ENCODE data around the gene EHD4. TPM values are rescaled to one million over a fixed set of nuclear protein-coding genes. Genes with fewer than 3 reads are reported as not detected.

The EHD4 gene
- total RNA-seq, 1 donor from 2014 or later = 17.2 TPM

GRCh38 chr15:41935566-41936020, 36.8 kb downstream of the EHD4 start:
- TF ChIP-seq, protein P1, sequence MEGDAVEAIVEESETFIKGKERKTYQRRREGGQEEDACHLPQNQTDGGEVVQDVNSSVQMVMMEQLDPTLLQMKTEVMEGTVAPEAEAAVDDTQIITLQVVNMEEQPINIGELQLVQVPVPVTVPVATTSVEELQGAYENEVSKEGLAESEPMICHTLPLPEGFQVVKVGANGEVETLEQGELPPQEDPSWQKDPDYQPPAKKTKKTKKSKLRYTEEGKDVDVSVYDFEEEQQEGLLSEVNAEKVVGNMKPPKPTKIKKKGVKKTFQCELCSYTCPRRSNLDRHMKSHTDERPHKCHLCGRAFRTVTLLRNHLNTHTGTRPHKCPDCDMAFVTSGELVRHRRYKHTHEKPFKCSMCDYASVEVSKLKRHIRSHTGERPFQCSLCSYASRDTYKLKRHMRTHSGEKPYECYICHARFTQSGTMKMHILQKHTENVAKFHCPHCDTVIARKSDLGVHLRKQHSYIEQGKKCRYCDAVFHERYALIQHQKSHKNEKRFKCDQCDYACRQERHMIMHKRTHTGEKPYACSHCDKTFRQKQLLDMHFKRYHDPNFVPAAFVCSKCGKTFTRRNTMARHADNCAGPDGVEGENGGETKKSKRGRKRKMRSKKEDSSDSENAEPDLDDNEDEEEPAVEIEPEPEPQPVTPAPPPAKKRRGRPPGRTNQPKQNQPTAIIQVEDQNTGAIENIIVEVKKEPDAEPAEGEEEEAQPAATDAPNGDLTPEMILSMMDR (IDR thresholded peaks at IDR 0.05; ENCODE audit: unreplicated experiment) = no peak
- Mint-ChIP-seq H3K27me3 (no peaks in the 10 kb centered on the region), H3K36me3 (ENCODE audit: insufficient read depth) (peaks cover 11% of the 10 kb centered on the region), H3K4me1 (ENCODE audit: low read depth) (peaks cover 17% of the 10 kb centered on the region), H3K4me3 (ENCODE audit: low read depth) (no peak overlapping the region), H3K9me3 (ENCODE audit: low read depth) (no peaks in the 10 kb centered on the region), H3K27ac (no peak overlapping the region)
- DNase-seq (ENCODE audit: low spot score, unreplicated experiment) = no peak

DNA sequence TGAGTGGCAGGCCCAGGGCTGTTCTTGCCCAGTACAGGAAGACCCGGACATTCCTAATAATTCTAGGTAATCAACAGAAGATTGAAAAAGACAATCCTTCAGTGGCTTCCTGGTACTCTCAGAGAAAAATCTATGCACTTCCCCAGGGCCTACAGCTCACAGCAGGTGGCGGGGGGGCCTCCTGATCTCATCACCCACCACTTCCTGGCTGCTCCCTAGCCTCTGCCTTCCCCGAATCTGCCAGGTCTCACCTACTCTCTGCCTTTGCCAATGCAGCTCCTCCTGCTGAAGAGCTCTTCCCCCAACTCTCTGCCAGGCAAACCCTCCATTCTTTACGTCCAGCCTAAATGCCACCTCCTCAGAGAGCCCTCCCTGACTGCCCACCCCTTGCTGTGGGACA, 37.5 kb downstream of the EHD4 start:
- TF ChIP-seq, protein P1 (IDR thresholded peaks at IDR 0.05; ENCODE audit: unreplicated experiment) = no peak
- DNase-seq (ENCODE audit: low spot score, unreplicated experiment) = no peak
- Mint-ChIP-seq H3K4me1 (ENCODE audit: low read depth) (peaks cover 21% of the 10 kb centered on the region), H3K36me3 (ENCODE audit: insufficient read depth) (peaks cover 7% of the 10 kb centered on the region), H3K9me3 (ENCODE audit: low read depth) (no peaks in the 10 kb centered on the region), H3K4me3 (ENCODE audit: low read depth) (no peak overlapping the region), H3K27me3 (no peaks in the 10 kb centered on the region), H3K27ac (no peak overlapping the region)

DNA sequence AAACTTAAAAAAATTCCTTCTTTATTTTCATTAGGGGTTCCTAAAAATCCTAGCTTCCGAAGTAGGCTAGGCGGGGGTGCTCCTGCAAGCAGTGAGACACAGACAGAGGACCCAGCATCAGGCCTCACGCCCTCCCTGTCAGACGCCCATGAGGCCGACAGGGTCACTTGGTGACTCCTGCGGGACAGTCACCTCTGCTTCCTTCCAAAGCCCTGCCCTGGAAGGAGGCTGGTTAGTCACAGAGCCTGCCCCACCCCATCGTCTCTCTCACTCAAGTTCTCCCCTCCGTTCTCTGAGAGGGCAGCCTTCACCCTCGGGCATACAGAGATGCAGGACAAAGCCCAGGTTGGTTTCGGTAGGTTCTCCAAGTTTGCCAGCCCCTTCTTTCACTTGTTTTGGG, 38.6 kb downstream of the EHD4 start:
- TF ChIP-seq, protein P1 (IDR thresholded peaks at IDR 0.05; ENCODE audit: unreplicated experiment) = no peak
- Mint-ChIP-seq H3K27ac (no peak overlapping the region), H3K9me3 (ENCODE audit: low read depth) (no peaks in the 10 kb centered on the region), H3K4me1 (ENCODE audit: low read depth) (peaks cover 26% of the 10 kb centered on the region), H3K27me3 (no peaks in the 10 kb centered on the region), H3K36me3 (ENCODE audit: insufficient read depth) (peaks cover 7% of the 10 kb centered on the region), H3K4me3 (ENCODE audit: low read depth) (no peak overlapping the region)
- DNase-seq (ENCODE audit: low spot score, unreplicated experiment) = no peak

- no peak for DNase-seq (ENCODE audit: low spot score, unreplicated experiment)
- no peaks in the 10 kb centered on the region for H3K9me3 Mint-ChIP-seq (ENCODE audit: low read depth)
- TF ChIP-seq, protein P1 (IDR thresholded peaks at IDR 0.05; ENCODE audit: unreplicated experiment) = no peak
- H3K27ac Mint-ChIP-seq = peak overlapping the region; percentile 45
- no peak overlapping the region for H3K4me3 Mint-ChIP-seq (ENCODE audit: low read depth)
- H3K4me1 Mint-ChIP-seq (ENCODE audit: low read depth) = peaks cover 28% of the 10 kb centered on the region
- peaks cover 7% of the 10 kb centered on the region for H3K36me3 Mint-ChIP-seq (ENCODE audit: insufficient read depth)
- H3K27me3 Mint-ChIP-seq = no peaks in the 10 kb centered on the region
Measured at GRCh38 chr15:41933326-41933725, 39.0 kb downstream of the EHD4 start.

GRCh38 chr15:41932511-41933289, 39.7 kb downstream of the EHD4 start:
- Mint-ChIP-seq H3K36me3 (ENCODE audit: insufficient read depth) (peaks cover 7% of the 10 kb centered on the region), H3K4me3 (ENCODE audit: low read depth) (no peak overlapping the region), H3K4me1 (ENCODE audit: low read depth) (peaks cover 35% of the 10 kb centered on the region), H3K9me3 (ENCODE audit: low read depth) (no peaks in the 10 kb centered on the region), H3K27me3 (no peaks in the 10 kb centered on the region), H3K27ac (peak overlapping the region; percentile 45)
- TF ChIP-seq, protein P1 (IDR thresholded peaks at IDR 0.05; ENCODE audit: unreplicated experiment) = no peak
- DNase-seq (ENCODE audit: low spot score, unreplicated experiment) = no peak

All from progenitor cell of endocrine pancreas (in vitro differentiated cells).